B cell (primary cell): ENCODE data around the gene MTUS2.

Source experiments
- EZH2 ChIP-seq: IDR thresholded peaks from 2 replicates; pipeline ENCODE4 v1.6.1; 2012; ENCODE audit warnings: borderline replicate concordance, low read depth, mild to moderate bottlenecking, moderate library complexity, low read length; ENCODE audit not compliant: insufficient read depth, poor library complexity, severe bottlenecking
- TF ChIP-seq, protein P1 (sequence below): fragments of 200-600 bp; IDR thresholded peaks from one replicate; pipeline ENCODE4 v1.8.0; 2022; ENCODE audit warnings: antibody characterized with exemption, mild to moderate bottlenecking

DNA sequence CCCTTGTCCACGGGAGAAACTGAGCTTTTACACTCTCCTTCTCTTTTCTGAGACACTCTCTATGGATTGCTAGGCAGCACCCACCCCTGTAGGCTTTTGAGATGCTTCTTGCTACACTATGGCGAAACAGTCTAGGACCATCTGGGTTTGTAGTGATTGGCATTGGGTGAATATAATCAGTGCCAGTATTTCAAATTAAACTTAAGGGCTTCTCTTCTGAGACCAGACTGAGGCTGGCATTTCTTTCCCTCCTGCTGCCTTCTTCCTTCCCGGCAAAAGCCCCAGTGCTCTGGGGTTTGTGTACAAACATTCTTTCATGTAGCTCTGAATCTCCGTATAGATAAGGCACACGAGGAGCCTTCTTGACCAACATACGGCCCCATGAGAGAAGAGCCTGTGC, 498.6 kb downstream of the MTUS2 start:
- TF ChIP-seq EZH2 = no peak
- TF ChIP-seq, protein P1, sequence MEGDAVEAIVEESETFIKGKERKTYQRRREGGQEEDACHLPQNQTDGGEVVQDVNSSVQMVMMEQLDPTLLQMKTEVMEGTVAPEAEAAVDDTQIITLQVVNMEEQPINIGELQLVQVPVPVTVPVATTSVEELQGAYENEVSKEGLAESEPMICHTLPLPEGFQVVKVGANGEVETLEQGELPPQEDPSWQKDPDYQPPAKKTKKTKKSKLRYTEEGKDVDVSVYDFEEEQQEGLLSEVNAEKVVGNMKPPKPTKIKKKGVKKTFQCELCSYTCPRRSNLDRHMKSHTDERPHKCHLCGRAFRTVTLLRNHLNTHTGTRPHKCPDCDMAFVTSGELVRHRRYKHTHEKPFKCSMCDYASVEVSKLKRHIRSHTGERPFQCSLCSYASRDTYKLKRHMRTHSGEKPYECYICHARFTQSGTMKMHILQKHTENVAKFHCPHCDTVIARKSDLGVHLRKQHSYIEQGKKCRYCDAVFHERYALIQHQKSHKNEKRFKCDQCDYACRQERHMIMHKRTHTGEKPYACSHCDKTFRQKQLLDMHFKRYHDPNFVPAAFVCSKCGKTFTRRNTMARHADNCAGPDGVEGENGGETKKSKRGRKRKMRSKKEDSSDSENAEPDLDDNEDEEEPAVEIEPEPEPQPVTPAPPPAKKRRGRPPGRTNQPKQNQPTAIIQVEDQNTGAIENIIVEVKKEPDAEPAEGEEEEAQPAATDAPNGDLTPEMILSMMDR = no peak
